HUDEP-2 (cell line): Measurements from ENCODE around the gene UQCRC1.

ENCODE experiments used
- DNase-seq, 76 experiments: peaks; one replicate each; lab custom pipeline; 2025; ENCODE audit not compliant: unreplicated experiment in 76 of 76; lab: John Stamatoyannopoulos, UW

The UQCRC1 gene

DNA sequence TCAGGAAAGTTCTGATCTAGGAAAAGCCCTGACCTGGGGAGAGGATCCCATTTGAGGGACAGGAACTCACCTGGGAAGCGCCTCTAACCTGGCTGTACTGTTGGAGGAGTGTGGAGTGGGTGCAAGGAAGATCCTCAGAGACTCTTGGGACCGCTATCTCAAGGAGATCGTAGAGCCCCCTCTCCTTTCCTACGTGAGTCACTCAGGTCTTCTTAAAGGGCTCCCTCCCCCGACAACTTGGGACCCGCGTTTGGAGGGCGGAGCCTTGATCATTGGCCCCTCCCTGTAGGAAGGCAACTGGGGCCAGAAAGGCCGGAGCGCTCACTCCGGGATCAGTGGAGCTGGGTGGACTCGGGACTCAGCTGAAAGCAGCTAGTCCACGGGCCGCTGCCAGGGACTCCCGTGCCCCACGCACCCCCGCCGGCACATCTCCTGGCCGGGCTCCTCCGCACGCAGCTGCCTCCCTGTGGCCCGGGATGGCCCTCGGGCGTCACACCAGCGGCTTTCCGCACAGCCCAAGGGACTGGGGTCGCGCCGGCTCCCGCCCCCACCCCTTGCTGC lies 25.3 kb upstream of the UQCRC1 start:
- DNase-seq: peak in 59 of 76 experiments; percentile 5 to 66 (median 38)

DNA sequence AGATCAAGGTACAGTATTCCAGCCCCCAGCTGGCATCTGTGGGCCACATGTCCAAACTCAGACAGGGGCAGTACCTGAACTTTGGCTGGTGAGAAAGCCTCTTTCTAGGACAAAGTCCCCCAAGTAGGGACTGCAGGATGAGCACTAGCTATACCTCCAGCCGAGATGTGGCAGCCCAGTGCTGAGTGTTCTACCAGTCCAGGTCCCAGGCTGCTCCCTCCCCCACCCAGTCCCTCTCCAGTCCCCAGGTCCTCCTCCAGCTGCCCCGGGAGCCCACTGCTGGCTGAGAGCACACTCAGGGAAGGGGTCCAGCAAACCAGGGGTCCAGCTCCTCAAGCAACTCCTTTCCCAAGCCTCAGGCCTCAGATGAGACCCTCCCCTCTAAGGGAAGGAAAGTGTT lies 24.3 kb upstream of the UQCRC1 start:
- DNase-seq: no peak

DNA sequence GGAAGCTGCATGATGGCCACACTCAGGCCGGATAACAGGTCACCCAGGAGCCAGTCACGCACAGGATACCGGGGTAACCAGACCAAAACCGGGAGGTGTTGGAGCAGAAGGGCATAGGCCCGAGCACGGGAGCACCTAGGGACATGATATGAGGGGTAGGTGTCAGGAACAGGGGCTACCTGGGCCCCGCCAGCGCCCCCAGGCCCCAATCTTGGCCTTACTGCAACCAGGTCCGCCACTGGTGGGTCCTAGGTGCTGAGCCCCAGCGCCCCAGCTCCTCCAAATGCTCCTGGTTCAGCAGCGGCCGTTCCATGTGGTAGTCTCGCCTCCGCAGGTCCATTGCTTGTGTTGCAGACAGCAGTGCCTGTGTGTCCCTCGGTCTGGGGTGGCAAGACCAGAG lies 23.8 kb upstream of the UQCRC1 start:
- DNase-seq: no peak

DNA sequence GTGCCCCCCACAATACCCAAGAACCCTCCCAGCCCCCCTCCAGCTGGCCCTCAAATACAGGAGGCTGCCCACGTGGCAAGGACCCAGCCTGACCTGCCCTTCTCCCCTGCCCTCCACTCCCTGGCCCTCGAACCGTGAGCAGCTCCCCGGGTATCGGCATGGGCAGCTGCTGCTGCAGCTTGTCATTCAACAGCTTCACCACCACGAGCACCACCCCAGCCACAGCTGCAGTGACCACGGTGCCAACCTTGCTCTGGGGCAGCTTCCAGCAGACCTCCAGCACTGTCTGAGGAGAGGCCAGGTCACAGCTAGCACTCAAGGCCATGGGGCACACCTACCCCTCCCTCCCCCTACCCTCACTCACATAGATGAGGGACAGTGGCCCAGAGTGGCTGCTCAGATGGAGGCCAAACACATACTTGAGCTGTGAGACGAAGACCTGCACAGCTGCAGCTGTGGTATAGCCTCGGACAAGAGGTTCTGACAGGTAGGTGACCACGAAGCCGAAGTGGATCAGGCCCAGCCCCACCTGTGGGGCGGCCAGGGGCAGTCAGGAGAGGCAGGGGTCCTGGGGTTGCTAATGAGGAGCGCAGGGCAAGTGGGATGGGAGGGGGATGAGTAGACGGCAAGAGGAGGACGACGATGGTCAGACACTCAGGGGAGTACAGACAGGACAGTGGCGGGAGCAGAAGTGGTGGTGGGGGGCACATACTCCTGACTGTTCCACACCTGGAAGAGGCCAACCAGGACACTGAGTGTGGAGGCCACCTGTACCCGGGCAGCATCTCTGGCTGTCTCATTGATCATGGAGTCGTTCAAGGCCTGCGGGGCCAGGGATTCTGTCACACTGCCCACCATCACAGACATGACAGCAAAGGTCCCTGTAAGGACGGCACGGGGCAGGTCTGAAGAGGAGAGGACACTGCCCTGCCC lies 22.3 kb upstream of the UQCRC1 start:
- DNase-seq: no peak

DNA sequence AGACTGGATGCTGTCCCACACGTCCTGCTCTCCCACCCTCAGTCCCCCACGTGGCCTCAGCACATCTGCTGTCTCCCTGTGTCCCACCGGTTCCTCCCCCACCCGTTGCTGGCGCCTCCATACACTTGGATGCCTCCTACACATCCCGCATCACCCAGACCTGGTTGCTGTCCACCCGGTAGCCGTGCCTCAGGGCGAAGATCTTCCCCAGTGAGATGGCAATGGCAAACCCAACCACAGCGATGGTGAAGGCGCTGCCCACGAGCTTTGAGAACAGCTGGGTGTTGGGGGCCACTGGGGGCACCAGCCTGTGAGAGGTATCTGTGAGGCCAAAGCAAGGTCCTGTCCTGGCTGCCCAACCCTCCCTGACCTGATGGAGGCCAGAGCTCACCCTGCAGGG lies 21.4 kb upstream of the UQCRC1 start:
- no peak for DNase-seq

DNA sequence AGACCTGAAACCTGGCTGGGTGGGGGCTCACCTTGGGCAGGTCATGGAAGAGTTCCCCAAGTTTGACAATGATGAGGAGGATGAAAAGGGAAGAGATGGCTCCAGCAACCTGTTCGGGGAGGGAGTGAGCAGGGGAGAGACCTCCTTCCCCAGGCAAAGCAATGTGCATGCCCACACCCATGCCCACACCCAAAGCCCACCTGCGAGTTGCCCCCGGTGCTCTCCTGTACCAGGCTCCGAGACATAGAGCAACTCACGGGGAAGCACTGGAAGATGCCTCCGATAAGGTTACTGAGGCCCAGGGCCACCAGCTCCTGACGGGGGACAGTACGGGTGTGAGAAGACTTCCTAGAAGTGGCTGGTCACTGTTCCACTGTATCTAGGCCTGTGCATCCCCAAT lies 21.0 kb upstream of the UQCRC1 start:
- DNase-seq: no peak

DNA sequence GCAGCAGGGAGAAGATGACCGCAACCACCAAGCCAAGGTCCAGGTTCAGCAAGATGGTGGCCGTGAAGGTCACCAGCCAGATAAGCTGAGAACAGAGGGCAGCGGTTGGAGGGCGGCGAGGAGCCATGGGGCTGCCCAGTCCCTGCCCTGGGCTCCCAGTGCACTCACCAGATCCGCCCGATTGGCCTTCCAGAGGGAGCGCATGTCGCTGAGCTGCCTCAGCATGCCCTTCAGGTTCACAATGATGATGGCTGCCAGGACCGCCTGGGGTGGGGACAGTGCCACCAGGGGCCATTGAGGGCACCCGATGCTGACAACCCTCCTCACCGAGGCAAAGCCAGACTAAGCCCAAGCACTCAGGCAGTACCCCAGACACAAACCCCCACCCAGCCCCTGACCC lies 20.4 kb upstream of the UQCRC1 start:
- DNase-seq: no peak

DNA sequence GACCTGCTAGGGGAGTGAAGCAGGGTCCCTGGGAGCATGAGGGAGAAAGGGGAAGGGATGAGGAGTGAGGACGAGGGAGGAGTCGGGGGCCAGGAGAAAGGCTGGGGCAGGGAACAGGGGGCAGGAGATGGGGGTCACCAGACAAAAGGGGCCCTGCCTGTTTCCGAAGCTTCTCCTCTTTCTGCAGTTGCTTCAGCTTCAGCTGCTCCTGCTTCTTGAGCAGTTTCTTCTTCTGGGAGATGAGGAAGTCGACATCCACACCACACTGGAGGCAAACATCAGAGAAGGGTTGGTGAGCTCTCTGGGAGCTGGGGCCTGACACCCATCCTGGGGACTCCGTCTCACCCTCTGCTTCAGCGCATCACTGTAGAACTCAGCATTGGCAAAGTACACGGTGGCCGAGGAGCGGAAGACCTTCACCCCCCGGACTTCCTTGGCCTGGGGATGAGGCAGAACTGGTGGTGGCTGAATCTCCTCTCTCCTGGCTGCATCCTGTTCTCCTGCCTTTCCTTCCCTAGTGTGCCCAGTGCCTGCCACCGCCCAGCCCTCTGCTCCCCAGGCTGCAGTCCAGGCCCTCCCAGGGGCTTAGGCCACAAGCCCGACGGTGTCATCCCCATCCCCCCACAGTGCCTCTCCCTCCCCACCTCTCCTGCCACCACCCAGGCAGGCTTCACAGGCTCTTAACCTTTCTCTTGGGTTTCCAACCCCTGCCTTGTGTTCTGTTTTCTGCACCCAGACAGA lies 19.0 kb upstream of the UQCRC1 start:
- no peak for DNase-seq

DNA sequence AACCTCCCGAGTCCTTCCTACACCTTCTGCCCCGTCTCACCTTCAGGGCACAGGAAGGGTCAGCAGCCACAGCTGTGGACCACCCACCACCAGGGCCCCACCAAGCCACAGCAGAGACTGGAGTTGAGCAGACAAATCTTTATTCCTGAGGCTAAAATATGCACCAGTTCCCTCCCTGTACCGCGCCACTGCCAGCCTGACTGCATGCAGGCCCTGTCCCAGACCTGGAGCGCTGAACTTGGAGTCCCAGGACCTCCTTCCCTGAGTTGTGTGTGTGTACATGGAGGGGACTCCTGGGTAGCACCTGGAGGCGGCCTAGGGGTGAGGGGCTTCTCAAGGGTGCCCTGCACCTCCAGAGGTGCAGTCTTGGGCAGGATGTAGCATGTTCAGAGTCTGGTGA lies 16.2 kb upstream of the UQCRC1 start:
- no peak for DNase-seq

DNA sequence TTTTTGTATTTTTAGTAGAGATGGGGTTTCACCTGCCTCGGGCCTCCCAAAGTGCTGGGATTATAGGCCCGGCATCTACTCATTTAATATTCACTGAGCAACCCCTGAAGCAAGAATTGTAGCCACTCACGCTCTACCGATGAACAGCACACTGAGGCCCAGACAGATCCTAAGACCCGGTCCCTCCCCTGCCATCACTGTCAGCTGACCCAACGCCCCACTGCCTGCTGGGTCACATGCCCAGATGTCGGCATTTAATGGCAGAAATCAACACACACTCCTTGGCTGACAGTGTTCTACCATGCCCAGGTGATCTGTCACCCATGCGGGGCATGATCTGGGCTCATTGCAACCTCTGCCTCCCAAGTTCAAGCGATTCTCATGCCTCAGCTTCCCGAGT lies 15.3 kb upstream of the UQCRC1 start:
- DNase-seq: no peak

DNA sequence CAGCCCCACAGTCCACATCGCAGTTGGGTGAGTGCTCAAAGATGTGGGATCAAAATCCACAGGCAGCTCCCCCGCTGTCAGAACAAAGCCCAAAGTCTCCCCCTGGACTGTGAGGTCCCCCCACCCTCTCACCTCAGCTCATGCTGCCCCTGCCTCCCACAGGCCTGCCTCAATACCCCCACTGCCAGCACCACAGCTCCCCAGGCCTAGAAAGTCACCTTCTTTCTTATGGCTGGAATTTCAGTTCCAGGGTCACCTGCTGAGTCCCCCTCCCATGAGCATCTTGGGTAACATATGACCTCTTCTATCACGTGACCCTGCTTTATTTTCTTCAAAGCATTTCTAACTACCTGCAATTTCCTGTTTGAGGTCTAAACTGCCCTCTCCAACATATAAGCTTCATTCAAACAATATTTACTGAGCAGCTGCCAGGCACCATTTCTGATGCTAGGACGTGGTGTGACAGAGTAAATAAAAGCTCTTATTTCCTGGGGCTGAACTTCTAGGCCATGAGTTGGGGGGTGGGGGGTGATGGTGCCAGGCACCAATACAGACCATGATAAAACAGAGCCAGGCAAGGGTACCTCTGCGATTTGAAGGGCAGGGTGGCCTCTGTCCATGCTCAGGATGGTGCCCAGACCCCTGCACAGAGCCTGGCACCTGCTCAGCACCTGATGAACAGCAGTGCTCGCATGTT lies 14.6 kb upstream of the UQCRC1 start:
- DNase-seq: no peak

DNA sequence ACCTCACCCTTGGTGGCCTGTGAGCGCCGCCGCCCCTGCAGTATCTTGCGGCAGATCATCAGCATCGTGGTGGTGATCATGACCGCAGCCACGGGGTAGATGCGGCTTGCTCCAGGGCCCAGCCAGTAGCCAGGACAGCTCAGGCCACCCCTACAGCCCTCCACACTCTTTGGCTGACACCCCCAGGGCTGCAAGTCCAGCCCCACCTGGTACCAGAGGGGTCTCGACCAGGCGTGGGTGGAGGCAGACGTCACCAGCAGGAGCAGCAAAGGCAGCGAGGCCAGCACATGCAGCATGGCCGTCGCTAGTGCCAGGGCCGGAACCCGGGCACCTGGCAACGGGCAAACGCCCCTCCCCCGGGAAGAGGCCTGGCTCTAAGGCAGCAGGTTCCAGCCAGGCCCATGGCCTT lies 12.0 kb upstream of the UQCRC1 start, which contains the start of gene TMEM89:
TSS of gene TMEM89 (minus strand) at position 309 of the 409 bp plus-strand sequence. CDS start at position 296, 13 bp downstream.
- DNase-seq: no peak

DNA sequence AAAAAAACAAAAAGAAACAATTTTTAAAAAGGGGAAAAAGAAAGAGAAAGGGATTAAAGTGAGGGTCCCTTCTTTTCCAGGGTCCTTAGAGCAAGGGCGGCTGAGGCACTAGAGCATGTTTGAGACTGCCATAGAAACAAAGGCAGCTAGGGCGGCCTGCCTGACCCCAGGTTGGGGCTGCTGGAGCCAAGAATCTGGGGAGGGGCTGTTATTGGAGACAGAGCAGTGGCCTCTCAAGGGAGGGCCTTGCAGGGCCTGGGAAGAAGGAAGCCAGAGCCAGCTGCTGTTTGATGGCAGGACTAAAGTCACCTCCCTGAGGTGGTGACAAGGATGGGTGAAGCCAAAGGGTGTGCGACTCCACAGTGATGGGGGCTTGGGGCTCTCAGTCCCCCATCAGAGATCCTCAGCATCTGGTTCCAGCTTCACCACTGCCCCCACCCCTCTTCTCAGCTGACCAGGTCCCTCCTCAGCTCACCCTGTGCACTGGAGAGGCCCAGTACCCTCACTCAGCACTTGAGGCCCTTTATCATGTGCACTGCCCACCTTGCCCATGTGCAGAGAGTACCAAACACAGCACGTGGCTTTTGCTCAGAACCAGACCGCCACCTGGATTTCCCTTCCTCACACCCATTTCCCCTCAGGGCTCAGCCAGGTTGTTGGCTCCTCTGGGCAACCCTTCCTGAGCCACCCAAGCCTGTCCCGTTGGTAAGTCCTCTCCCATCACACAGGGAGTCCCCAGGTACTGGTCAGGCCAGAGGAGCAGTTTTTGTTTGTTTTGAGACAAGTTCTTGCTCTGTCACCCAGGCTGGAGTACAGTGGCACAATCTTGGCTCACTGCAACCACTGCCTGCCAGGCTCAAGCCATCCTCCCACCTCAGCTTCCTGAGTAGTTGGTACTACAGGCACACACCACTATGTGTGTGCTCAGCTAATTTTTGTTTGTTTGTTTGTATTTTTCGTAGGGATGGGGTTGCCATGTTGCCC lies 10.4 kb upstream of the UQCRC1 start:
- no peak for DNase-seq

DNA sequence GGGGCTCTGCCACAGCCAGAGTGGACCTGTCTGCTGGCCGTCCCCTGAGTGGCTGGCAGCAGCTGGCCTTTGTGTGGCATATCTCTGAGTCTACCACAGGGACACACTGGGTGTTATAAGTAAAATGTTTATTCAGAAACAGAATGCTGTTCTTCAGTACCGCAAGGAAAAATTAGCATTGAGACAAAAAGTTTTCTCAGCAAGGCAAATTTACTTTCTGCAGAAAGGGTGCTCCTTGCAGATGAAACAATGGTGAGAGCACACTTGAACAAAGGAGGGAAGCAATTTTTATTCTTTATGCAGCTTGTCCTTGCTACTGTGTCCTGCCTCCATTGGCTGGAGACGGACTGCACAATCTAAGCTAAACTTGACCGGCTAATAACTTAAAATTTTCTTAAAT lies 8.1 kb upstream of the UQCRC1 start:
- DNase-seq: no peak

DNA sequence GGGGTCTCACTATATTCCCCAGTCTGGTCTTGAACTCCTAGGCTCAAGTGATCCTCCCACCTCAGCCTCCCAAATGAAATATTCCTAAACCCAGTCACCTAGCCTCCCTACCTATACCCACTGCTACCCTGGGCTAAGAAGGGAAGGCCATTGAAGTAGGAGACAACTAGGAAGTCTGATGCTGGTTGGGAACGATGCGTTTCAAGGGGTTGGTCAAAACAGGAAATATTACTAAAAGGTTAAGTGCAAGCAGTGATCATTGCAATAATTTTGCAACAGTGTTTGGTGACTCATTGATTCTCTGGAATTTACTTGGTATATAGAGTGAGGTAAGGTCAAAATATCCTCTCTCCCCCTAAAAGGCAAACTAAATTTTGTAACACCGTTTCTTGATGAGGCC lies 4.6 kb upstream of the UQCRC1 start:
- DNase-seq: no peak

DNA sequence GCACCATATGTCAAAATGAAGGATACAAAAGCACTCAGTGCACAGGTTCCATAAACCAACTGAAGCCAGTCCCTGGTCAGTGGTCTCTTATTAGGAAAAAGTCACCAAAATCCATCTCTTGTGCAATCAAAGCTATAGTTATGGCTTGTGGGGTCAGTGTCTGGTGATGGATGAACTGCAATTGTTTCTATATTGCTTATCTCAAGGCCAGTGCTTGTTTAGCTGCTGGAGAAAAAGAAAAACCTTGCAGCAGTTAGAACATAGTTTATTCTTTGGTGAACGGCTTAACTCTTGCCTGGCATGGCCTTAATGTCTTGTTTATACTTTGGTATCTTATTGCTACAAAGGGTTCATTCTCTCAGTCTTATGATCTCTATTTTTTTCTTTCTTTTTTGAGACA lies 2.9 kb upstream of the UQCRC1 start:
- no peak for DNase-seq

DNA sequence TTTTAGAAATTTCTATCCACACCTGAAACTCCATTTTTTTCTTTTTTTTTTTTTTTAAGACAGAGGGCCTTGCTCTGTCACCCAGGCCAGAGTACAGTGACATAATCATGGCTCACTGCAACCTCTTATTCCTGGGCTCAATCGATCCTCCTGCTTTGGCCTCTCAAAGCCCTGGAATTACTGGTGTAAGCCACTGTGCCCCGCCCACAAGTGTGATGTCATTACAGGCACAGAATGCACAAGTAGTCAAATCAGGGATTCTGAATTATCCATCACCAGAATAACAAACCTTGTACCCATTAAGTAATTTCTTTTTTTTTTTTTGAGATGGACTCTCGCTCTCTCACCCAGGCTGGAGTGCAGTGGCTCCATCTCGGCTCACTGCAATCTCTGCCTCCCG lies 1.9 kb downstream of the UQCRC1 start:
- peak in 1 of 76 experiments; percentile 5 for DNase-seq

DNA sequence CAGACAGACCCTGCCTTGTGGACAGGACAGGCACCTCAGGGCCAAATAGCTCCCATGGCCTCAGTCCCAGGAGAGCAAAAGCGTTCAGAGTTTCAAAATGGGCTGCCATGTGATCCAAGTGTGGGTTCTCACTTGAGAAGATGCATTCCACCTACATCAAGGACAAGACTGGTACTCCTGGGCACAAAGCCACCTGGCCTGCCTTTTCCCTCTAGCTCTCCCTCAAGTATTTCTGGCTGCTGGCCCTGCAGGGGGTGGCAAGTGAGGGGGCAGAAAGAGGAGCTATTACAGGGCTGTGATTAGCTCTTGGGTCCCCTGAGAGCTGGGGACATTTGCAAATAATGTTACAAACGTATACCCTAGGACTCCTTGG lies 7.8 kb downstream of the UQCRC1 start:
- DNase-seq: no peak

DNA sequence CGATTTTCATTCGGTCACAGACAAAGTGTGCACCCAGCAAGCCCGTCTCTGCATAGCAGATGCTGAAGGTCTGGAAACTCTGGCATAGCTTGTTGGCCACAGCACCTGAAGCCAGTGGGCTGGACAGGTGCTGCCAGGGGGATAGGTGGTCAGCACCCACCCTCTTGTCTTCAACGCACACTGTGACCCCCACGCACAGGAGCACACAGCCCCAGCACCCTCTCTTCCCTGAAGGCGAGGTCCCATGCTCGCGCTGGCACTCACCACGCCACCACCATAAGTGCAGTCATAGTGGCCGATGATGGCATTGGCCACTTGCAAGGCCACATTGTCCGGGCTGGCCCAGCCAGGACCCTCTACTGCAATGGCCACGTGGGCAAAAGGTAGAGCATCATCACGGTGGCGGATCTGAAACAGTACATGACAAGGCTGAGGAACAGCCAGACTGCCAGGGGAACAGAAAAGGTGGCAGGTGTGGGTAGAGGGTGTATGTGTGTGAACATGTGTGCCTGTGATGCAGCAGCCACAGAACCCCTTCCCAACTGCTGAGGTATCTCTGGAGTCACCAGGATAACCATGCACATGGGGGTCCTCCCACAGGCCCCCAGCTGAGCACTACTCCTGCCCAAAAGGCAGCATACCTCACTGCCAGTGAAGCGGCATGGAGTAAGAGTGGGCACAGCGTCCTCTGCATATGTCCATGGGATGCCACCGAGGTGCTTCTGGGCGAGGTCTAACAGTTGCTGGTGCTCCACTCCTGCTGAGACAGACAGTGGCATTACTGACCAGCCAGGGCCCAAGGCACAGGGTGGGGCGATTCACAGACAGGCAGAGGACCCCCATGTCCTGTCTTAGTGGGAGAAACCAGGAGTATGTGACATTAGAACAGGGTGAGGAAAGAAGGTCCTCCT lies 8.5 kb downstream of the UQCRC1 start:
- no peak for DNase-seq
